ENCODE results near the gene PPP1R13B.
"Not testable (repeated sequence)": the region's sequence is repeated elsewhere in the genome, so short reads cannot be mapped to it uniquely, and the experiment has no call there.

PPP1R13B gene

GRCh38 chr14:103847451-103848174 lies at the start of gene PPP1R13B:
PPP1R13B (minus strand) TSS chr14:103847575; CDS start chr14:103847307, 268 bp downstream.
- DNase-seq (ENCODE audit: low read depth in 2 of 2) = peak; percentile 81 to 94

GRCh38 chr14:103896578-103896977 lies 49.2 kb upstream of the PPP1R13B start:
- DNase-seq (ENCODE audit: low read depth in 2 of 2) = no peak

- DNase-seq (ENCODE audit: low read depth in 2 of 2) = no peak
Measured at GRCh38 chr14:103894723-103895059, 47.3 kb upstream of the PPP1R13B start.

- DNase-seq (ENCODE audit: low read depth in 2 of 2) = no peak
Measured at GRCh38 chr14:103894034-103894722, 46.8 kb upstream of the PPP1R13B start.

GRCh38 chr14:103892247-103892646 lies 44.9 kb upstream of the PPP1R13B start:
- DNase-seq (ENCODE audit: low read depth in 2 of 2) = no peak

- no peak for DNase-seq (ENCODE audit: low read depth in 2 of 2)
Measured at GRCh38 chr14:103891667-103892215, 44.4 kb upstream of the PPP1R13B start.

GRCh38 chr14:103890821-103891666 lies 43.7 kb upstream of the PPP1R13B start:
- DNase-seq (ENCODE audit: low read depth in 2 of 2) = no peak

- no peak for DNase-seq (ENCODE audit: low read depth in 2 of 2)
Measured at GRCh38 chr14:103890052-103890371, 42.6 kb upstream of the PPP1R13B start.

GRCh38 chr14:103889313-103890051 lies 42.1 kb upstream of the PPP1R13B start:
- DNase-seq (ENCODE audit: low read depth in 2 of 2) = no peak

GRCh38 chr14:103889002-103889312 lies 41.6 kb upstream of the PPP1R13B start:
- not testable (repeated sequence) for DNase-seq (ENCODE audit: low read depth in 2 of 2)

GRCh38 chr14:103887557-103888115 lies 40.3 kb upstream of the PPP1R13B start:
- DNase-seq (ENCODE audit: low read depth in 2 of 2) = no peak

- DNase-seq (ENCODE audit: low read depth in 2 of 2) = no peak
Measured at GRCh38 chr14:103887170-103887501, 39.8 kb upstream of the PPP1R13B start.

GRCh38 chr14:103886304-103887169 lies 39.2 kb upstream of the PPP1R13B start:
- no peak for DNase-seq (ENCODE audit: low read depth in 2 of 2)

- DNase-seq (ENCODE audit: low read depth in 2 of 2) = no peak
Measured at GRCh38 chr14:103885509-103885932, 38.1 kb upstream of the PPP1R13B start.

GRCh38 chr14:103884854-103885253 lies 37.5 kb upstream of the PPP1R13B start:
- DNase-seq (ENCODE audit: low read depth in 2 of 2) = no peak

GRCh38 chr14:103883263-103883523 lies 35.8 kb upstream of the PPP1R13B start:
- no peak for DNase-seq (ENCODE audit: low read depth in 2 of 2)

GRCh38 chr14:103882503-103883262 lies 35.3 kb upstream of the PPP1R13B start:
- DNase-seq (ENCODE audit: low read depth in 2 of 2) = no peak

GRCh38 chr14:103881268-103882201 lies 34.2 kb upstream of the PPP1R13B start:
- DNase-seq (ENCODE audit: low read depth in 2 of 2) = no peak

Data from stimulated activated CD4-positive, alpha-beta T cell treated with anti-CD3 and anti-CD28 coated beads, Interleukin-15, amount 100 ng/mL, for 48 hours (primary cell).